Endothelial cell of umbilical vein (primary cell): ENCODE measurements around the gene HEPH. TPM values are rescaled to one million over a fixed set of nuclear protein-coding genes. Genes with fewer than 3 reads are reported as not detected.

Experiments used
- BruUV-seq: library from RNA; stranded (reverse); fragments of 400-500 nt; replicated peaks from 2 replicates; lab custom pipeline; 2021; lab: Mats Ljungman, UMichigan
- CTCF ChIA-PET: fragments of 300-600, 350-600 bp; sonication (Branson Sonifier 250); formaldehyde crosslinking; loops from one replicate; lab custom pipeline; 2021; ENCODE audit warnings: antibody characterized with exemption, inconsistent platforms; lab: Charles Lee
- POLR2A ChIA-PET: fragments of 300-600, 350-600 bp; sonication (Branson Sonifier 250); formaldehyde crosslinking; loops from one replicate; lab custom pipeline; 2021; ENCODE audit warnings: antibody characterized with exemption, inconsistent platforms; lab: Charles Lee
- DNase-seq: peaks from one replicate; pipeline ENCODE4 v3.0.0-alpha.2; 2011; ENCODE audit warnings: low read depth, low spot score
- FAIRE-seq: peaks from 2 replicates; lab custom pipeline; 2011; peaks lifted over from hg19 to GRCh38; lab: Jason Lieb, UNC
- H2AFZ ChIP-seq: 2 replicates; pipeline ENCODE4 v1.6.0; 2012; ENCODE audit warnings: low read depth, low read length, control low read depth, inconsistent platforms
- H3K27ac ChIP-seq: 2 replicates; pipeline ENCODE4 v1.5.1; 2011; ENCODE audit warnings: low read depth, mild to moderate bottlenecking, control low read depth, low read length, moderate library complexity; ENCODE audit not compliant: insufficient read depth
- H3K27me3 ChIP-seq, 2 experiments: 2 replicates each; pipeline versions ENCODE4 v1.6.0 to v1.6.1; 2011; ENCODE audit warnings: low read length in 2 of 2, mixed read lengths in 1 of 2; ENCODE audit not compliant: control insufficient read depth in 2 of 2, insufficient read depth in 2 of 2
- H3K36me3 ChIP-seq, 2 experiments: 2 replicates in 1 of 2; 3 replicates in 1 of 2; pipeline ENCODE4 v1.5.1; 2011; ENCODE audit warnings: low read length in 2 of 2, mild to moderate bottlenecking in 1 of 2, moderate library complexity in 1 of 2; ENCODE audit not compliant: control insufficient read depth in 2 of 2, insufficient read depth in 2 of 2; ENCODE audit errors: extremely low read depth in 1 of 2
- H3K4me1 ChIP-seq: 3 replicates; pipeline ENCODE4 v1.5.1; 2011; ENCODE audit warnings: mild to moderate bottlenecking, low read length; ENCODE audit not compliant: control insufficient read depth, insufficient read depth; ENCODE audit errors: extremely low read depth
- H3K4me2 ChIP-seq: 2 replicates; pipeline ENCODE4 v1.6.1; 2011; ENCODE audit warnings: low read length, control low read depth, mixed read lengths; ENCODE audit not compliant: insufficient read depth
- H3K4me3 ChIP-seq, 3 experiments: fragments of 200-600 bp in 1 of 3; sonication (generic), shearing (Covaris generic) in 1 of 3; replicated peaks in 1 of 3; 2 replicates each; pipeline ENCODE4 v1.5.1; 2011 to 2016; ENCODE audit warnings: control low read depth in 3 of 3, low read length in 3 of 3, mild to moderate bottlenecking in 2 of 3, inconsistent platforms in 1 of 3, low read depth in 1 of 3, moderate library complexity in 1 of 3; ENCODE audit not compliant: insufficient read depth in 1 of 3
- H3K79me2 ChIP-seq: 2 replicates; pipeline ENCODE4 v1.6.0; 2012; ENCODE audit warnings: low read length, inconsistent platforms; ENCODE audit not compliant: control insufficient read depth, insufficient read depth
- H3K9ac ChIP-seq: replicated peaks from 2 replicates; pipeline ENCODE3; 2011; ENCODE audit warnings: low read length, control low read depth; ENCODE audit not compliant: insufficient read depth; ENCODE audit errors: extremely low read depth
- H3K9me1 ChIP-seq: replicated peaks from 3 replicates; pipeline ENCODE4 v1.6.0; 2011; ENCODE audit warnings: mild to moderate bottlenecking, low read length; ENCODE audit not compliant: control insufficient read depth, insufficient read depth; ENCODE audit errors: extremely low read depth
- H3K9me3 ChIP-seq: replicated peaks from 2 replicates; pipeline ENCODE4 v1.5.1; 2012; ENCODE audit warnings: low read length, inconsistent platforms; ENCODE audit not compliant: control insufficient read depth, insufficient read depth
- H4K20me1 ChIP-seq: replicated peaks from 2 replicates; pipeline ENCODE3; 2011; ENCODE audit warnings: mild to moderate bottlenecking, low read length; ENCODE audit not compliant: control insufficient read depth, insufficient read depth; ENCODE audit errors: extremely low read depth
- FOS ChIP-seq: IDR thresholded peaks from 2 replicates; pipeline ENCODE4 v1.6.1; 2011; ENCODE audit warnings: mild to moderate bottlenecking, low read length, moderate library complexity, borderline replicate concordance; ENCODE audit not compliant: insufficient read depth
- GATA2 ChIP-seq: IDR thresholded peaks from 2 replicates; pipeline ENCODE4 v1.7.0; 2011; ENCODE audit warnings: low read depth, mild to moderate bottlenecking, moderate library complexity, mixed read lengths, low read length; ENCODE audit not compliant: insufficient read length, insufficient read depth
- JUN ChIP-seq: IDR thresholded peaks from 2 replicates; pipeline ENCODE4 v1.6.1; 2011; ENCODE audit warnings: borderline replicate concordance, low read depth; ENCODE audit not compliant: insufficient read length, insufficient read depth
- dilution Hi-C: fragments of 300-500 bp; cut with MboI; formaldehyde crosslinking; loops from one replicate; pipeline ENCODE4 v1.15.0; 2019; ENCODE audit warnings: low sequenced_read_pairs; ENCODE audit not compliant: extremely low pct_ligation_motif_present
- intact Hi-C: fragments of 100-400 bp; cut with micrococcal nuclease; formaldehyde crosslinking; loops from one replicate; pipeline ENCODE4 v1.10.0; 2022
- polyA plus RNA-seq, 4 experiments: library from polyadenylated mRNA; depleted of rRNA in 3 of 4; stranded (reverse) in 3 of 4; unstranded in 1 of 4; fragments of >200 nt; gene quantifications; 2 replicates each; pipeline versions ENCODE4 v1.2.1 to v1.2.3, GENCODE V29; 2011 to 2012; ENCODE audit warnings: missing spikeins in 1 of 4
- total RNA-seq: library from RNA; stranded (reverse); gene quantifications from 2 replicates; pipeline ENCODE4 v1.2.3, GENCODE V29; 2021

HEPH gene
- total and polyA plus RNA-seq, 2 donors (not counting 3 experiments of a cell fraction or from before 2014, with no cell fraction given), result 0.08 to 0.20 TPM

DNA sequence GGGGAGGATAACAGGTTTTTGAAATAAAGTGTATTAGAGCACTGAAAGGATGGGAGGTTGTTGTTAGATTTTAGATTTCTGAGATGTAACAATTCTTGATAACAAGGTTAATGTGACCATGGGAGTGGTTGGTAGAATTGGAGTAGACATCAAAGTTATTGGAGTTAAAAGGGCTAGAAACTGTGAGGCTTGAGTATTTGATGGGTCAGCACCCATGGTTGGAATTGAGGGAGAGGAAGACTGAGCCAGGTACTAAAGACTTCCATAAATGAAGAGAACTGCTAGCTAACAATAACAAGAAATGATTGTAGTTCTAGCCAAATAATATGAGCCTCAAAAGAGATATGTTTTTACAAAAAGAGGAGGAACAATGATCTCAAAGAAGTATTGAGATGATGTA lies 98.8 kb downstream of the HEPH start:
- POLR2A ChIA-PET, result no interaction called here
- dilution Hi-C loops, result no loop called here
- DNase-seq (no peak), FAIRE-seq (no peak)
- BruUV-seq, result no TSS peak
- Histone ChIP-seq H3K9me3 (no peaks in the 10 kb centered on the region), H3K27ac (no peak overlapping the region), H3K36me3 (no peaks in the 10 kb centered on the region), H3K9ac (no peak overlapping the region), H3K4me1 (no peaks in the 10 kb centered on the region), H3K4me2 (no peak overlapping the region), H2AFZ (no peak overlapping the region), H3K4me3 (no peak overlapping the region), H4K20me1 (no peaks in the 10 kb centered on the region), H3K79me2 (no peaks in the 10 kb centered on the region), H3K27me3 (no peaks in the 10 kb centered on the region), H3K9me1 (no peaks in the 10 kb centered on the region)
- CTCF ChIA-PET, result no interaction called here
- TF ChIP-seq JUN (no peak), GATA2 (no peak), FOS (no peak)
- intact Hi-C loops, result no loop called here

Other genes starting within 250 kb of the HEPH start
- gene VSIG4, start 124.2 kb upstream of the HEPH start, total RNA-seq, result not detected in 2 replicates
- not detected in 2 replicates for gene VSIG4, start 124.2 kb upstream of the HEPH start, polyA plus RNA-seq